Endometrium (tissue), 2 donors: ENCODE data around the gene CEP128.

Source experiments
- FAIRE-seq: peaks from 2 replicates; lab custom pipeline; 2012; peaks lifted over from hg19 to GRCh38; lab: Jason Lieb, UNC
- donor health status: control.
- donor health status: control.

Gene CEP128

GRCh38 chr14:80901260-80901659 is 40.3 kb downstream of the CEP128 start:
- FAIRE-seq: no peak

GRCh38 chr14:80872645-80873044 is 68.9 kb downstream of the CEP128 start:
- FAIRE-seq: no peak

GRCh38 chr14:80868260-80868659 is 73.3 kb downstream of the CEP128 start:
- FAIRE-seq: no peak

- no peak for FAIRE-seq
Measured at GRCh38 chr14:80867798-80868197, 73.7 kb downstream of the CEP128 start.

- FAIRE-seq: no peak
Measured at GRCh38 chr14:80867091-80867490, 74.4 kb downstream of the CEP128 start.

- no peak for FAIRE-seq
Measured at GRCh38 chr14:80865565-80865964, 76.0 kb downstream of the CEP128 start.

GRCh38 chr14:80862983-80863382 is 78.6 kb downstream of the CEP128 start:
- no peak for FAIRE-seq

- no peak for FAIRE-seq
Measured at GRCh38 chr14:80862541-80862940, 79.0 kb downstream of the CEP128 start.

- FAIRE-seq: peak; percentile 97
Measured at GRCh38 chr14:80850197-80850814, 91.2 kb downstream of the CEP128 start.

GRCh38 chr14:80847070-80847469 is 94.5 kb downstream of the CEP128 start:
- FAIRE-seq: no peak

GRCh38 chr14:80845856-80846255 is 95.7 kb downstream of the CEP128 start:
- FAIRE-seq: no peak

GRCh38 chr14:80844872-80845271 is 96.7 kb downstream of the CEP128 start:
- no peak for FAIRE-seq

- FAIRE-seq: no peak
Measured at GRCh38 chr14:80839743-80840142, 101.8 kb downstream of the CEP128 start.

GRCh38 chr14:80809663-80810062 is 131.9 kb downstream of the CEP128 start:
- FAIRE-seq: no peak

- no peak for FAIRE-seq
Measured at GRCh38 chr14:80805136-80805535, 136.4 kb downstream of the CEP128 start.

GRCh38 chr14:80798878-80799277 is 142.7 kb downstream of the CEP128 start:
- no peak for FAIRE-seq

GRCh38 chr14:80798211-80798610 is 143.3 kb downstream of the CEP128 start:
- no peak for FAIRE-seq

- FAIRE-seq: no peak
Measured at GRCh38 chr14:80792771-80793170, 148.8 kb downstream of the CEP128 start.

GRCh38 chr14:80787876-80788275 is 153.7 kb downstream of the CEP128 start:
- no peak for FAIRE-seq

- no peak for FAIRE-seq
Measured at GRCh38 chr14:80784820-80785219, 156.7 kb downstream of the CEP128 start.

GRCh38 chr14:80781972-80782367 is 159.6 kb downstream of the CEP128 start:
- FAIRE-seq: no peak

GRCh38 chr14:80780500-80780899 is 161.0 kb downstream of the CEP128 start:
- no peak for FAIRE-seq

GRCh38 chr14:80776657-80777056 is 164.9 kb downstream of the CEP128 start:
- no peak for FAIRE-seq

GRCh38 chr14:80776186-80776585 is 165.4 kb downstream of the CEP128 start:
- no peak for FAIRE-seq

GRCh38 chr14:80772504-80772903 is 169.0 kb downstream of the CEP128 start:
- no peak for FAIRE-seq
